ENCODE data around the gene CLNK.

CLNK gene

GRCh38 chr4:10715696-10716095 lies 31.1 kb upstream of the CLNK start:
- TF ChIP-seq YY1 (IDR thresholded peaks at IDR 0.05; ENCODE audit: insufficient read depth, insufficient read length) (no peak), SUZ12 (IDR thresholded peaks at IDR 0.05; ENCODE audit: extremely low read depth, insufficient read depth, insufficient read length) (no peak), ZNF274 (IDR thresholded peaks at IDR 0.05; ENCODE audit: low read depth, low read length) (no peak)
- Histone ChIP-seq H3K36me3 (ENCODE audit: insufficient read depth, insufficient read length, low read length) (no peaks in the 10 kb centered on the region), H3K27me3 (ENCODE audit: insufficient read depth, insufficient read length) (no peaks in the 10 kb centered on the region), H3K9me3 (ENCODE audit: insufficient read depth, low read length) (peaks cover 14% of the 10 kb centered on the region), H3K9ac (ENCODE audit: insufficient read length, low read depth) (no peak overlapping the region), H3K4me3 (ENCODE audit: insufficient read length, low read depth) (no peak overlapping the region), H3K4me1 (ENCODE audit: insufficient read depth, insufficient read length) (no peaks in the 10 kb centered on the region)
- peak; percentile 9 for DNase-seq (ENCODE audit: low read depth, low spot score)

GRCh38 chr4:10715135-10715534 lies 30.6 kb upstream of the CLNK start:
- no peaks in the 10 kb centered on the region for H3K36me3 ChIP-seq (ENCODE audit: insufficient read depth, insufficient read length, low read length)
- H3K4me1 ChIP-seq (ENCODE audit: insufficient read depth, insufficient read length): no peaks in the 10 kb centered on the region
- TF ChIP-seq SUZ12 (IDR thresholded peaks at IDR 0.05; ENCODE audit: extremely low read depth, insufficient read depth, insufficient read length) (no peak), ZNF274 (IDR thresholded peaks at IDR 0.05; ENCODE audit: low read depth, low read length) (no peak), YY1 (IDR thresholded peaks at IDR 0.05; ENCODE audit: insufficient read depth, insufficient read length) (no peak)
- no peak overlapping the region for H3K4me3 ChIP-seq (ENCODE audit: insufficient read length, low read depth)
- H3K9ac ChIP-seq (ENCODE audit: insufficient read length, low read depth): no peak overlapping the region
- H3K9me3 ChIP-seq (ENCODE audit: insufficient read depth, low read length): peaks cover 14% of the 10 kb centered on the region
- H3K27me3 ChIP-seq (ENCODE audit: insufficient read depth, insufficient read length): no peaks in the 10 kb centered on the region
- DNase-seq (ENCODE audit: low read depth, low spot score): no peak

- Histone ChIP-seq H3K4me3 (ENCODE audit: insufficient read length, low read depth) (no peak overlapping the region), H3K9ac (ENCODE audit: insufficient read length, low read depth) (no peak overlapping the region), H3K36me3 (ENCODE audit: insufficient read depth, insufficient read length, low read length) (no peaks in the 10 kb centered on the region), H3K27me3 (ENCODE audit: insufficient read depth, insufficient read length) (no peaks in the 10 kb centered on the region), H3K4me1 (ENCODE audit: insufficient read depth, insufficient read length) (no peaks in the 10 kb centered on the region), H3K9me3 (ENCODE audit: insufficient read depth, low read length) (peaks cover 14% of the 10 kb centered on the region)
- TF ChIP-seq YY1 (IDR thresholded peaks at IDR 0.05; ENCODE audit: insufficient read depth, insufficient read length) (no peak), ZNF274 (IDR thresholded peaks at IDR 0.05; ENCODE audit: low read depth, low read length) (no peak), SUZ12 (IDR thresholded peaks at IDR 0.05; ENCODE audit: extremely low read depth, insufficient read depth, insufficient read length) (no peak)
- DNase-seq (ENCODE audit: low read depth, low spot score): no peak
Observed at GRCh38 chr4:10713591-10713990, 29.0 kb upstream of the CLNK start.

DNA sequence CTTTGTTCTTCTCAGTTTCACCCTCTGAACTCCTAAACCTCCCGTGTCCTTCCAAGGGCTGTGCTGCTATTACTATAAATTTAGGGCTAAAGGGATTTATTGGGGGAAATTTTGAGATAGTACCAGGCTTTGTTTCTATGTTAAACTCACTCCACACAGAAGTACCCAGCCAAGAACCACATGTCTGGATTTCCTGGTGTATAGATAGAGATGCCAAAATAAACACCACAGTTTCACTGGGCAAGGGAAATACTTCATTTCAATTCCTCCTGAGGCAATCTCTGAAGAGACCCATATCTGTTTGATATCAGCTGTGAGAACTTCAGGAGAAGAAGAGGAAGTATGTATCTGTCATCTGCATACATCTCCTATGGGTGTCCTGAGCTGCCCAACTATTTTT lies 21.7 kb upstream of the CLNK start:
- no peak for DNase-seq (ENCODE audit: low read depth, low spot score)
- no peaks in the 10 kb centered on the region for H3K36me3 ChIP-seq (ENCODE audit: insufficient read depth, insufficient read length, low read length)
- H3K4me1 ChIP-seq (ENCODE audit: insufficient read depth, insufficient read length): no peaks in the 10 kb centered on the region
- no peaks in the 10 kb centered on the region for H3K9me3 ChIP-seq (ENCODE audit: insufficient read depth, low read length)
- TF ChIP-seq YY1 (IDR thresholded peaks at IDR 0.05; ENCODE audit: insufficient read depth, insufficient read length): no peak
- no peak for TF ChIP-seq ZNF274 (IDR thresholded peaks at IDR 0.05; ENCODE audit: low read depth, low read length)
- TF ChIP-seq SUZ12 (IDR thresholded peaks at IDR 0.05; ENCODE audit: extremely low read depth, insufficient read depth, insufficient read length): no peak
- no peak overlapping the region for H3K4me3 ChIP-seq (ENCODE audit: insufficient read length, low read depth)
- no peak overlapping the region for H3K9ac ChIP-seq (ENCODE audit: insufficient read length, low read depth)
- no peaks in the 10 kb centered on the region for H3K27me3 ChIP-seq (ENCODE audit: insufficient read depth, insufficient read length)

DNA sequence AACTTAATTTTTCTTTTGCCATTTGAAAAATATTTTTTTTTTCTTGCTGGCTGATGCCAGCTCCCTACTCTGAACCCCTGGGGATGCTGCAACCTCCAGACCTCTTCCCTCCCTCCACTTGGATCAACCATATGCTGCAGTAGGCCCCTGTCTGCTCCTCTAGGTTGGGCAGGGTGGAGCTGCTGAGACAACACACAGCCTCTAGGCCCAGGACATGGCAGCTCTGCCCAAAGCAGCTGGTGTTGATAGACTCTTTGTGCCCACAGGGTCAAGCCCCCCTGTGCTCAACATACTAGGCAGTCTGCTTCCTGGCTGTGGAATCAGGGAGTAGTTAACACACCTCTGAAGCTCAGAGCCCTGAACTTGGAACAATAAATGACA lies 19.9 kb upstream of the CLNK start:
- H3K9ac ChIP-seq (ENCODE audit: insufficient read length, low read depth): no peak overlapping the region
- DNase-seq (ENCODE audit: low read depth, low spot score): no peak
- TF ChIP-seq YY1 (IDR thresholded peaks at IDR 0.05; ENCODE audit: insufficient read depth, insufficient read length): no peak
- TF ChIP-seq ZNF274 (IDR thresholded peaks at IDR 0.05; ENCODE audit: low read depth, low read length): no peak
- TF ChIP-seq SUZ12 (IDR thresholded peaks at IDR 0.05; ENCODE audit: extremely low read depth, insufficient read depth, insufficient read length): no peak
- no peaks in the 10 kb centered on the region for H3K4me1 ChIP-seq (ENCODE audit: insufficient read depth, insufficient read length)
- H3K4me3 ChIP-seq (ENCODE audit: insufficient read length, low read depth): no peak overlapping the region
- H3K36me3 ChIP-seq (ENCODE audit: insufficient read depth, insufficient read length, low read length): no peaks in the 10 kb centered on the region
- no peaks in the 10 kb centered on the region for H3K9me3 ChIP-seq (ENCODE audit: insufficient read depth, low read length)
- H3K27me3 ChIP-seq (ENCODE audit: insufficient read depth, insufficient read length): no peaks in the 10 kb centered on the region

DNA sequence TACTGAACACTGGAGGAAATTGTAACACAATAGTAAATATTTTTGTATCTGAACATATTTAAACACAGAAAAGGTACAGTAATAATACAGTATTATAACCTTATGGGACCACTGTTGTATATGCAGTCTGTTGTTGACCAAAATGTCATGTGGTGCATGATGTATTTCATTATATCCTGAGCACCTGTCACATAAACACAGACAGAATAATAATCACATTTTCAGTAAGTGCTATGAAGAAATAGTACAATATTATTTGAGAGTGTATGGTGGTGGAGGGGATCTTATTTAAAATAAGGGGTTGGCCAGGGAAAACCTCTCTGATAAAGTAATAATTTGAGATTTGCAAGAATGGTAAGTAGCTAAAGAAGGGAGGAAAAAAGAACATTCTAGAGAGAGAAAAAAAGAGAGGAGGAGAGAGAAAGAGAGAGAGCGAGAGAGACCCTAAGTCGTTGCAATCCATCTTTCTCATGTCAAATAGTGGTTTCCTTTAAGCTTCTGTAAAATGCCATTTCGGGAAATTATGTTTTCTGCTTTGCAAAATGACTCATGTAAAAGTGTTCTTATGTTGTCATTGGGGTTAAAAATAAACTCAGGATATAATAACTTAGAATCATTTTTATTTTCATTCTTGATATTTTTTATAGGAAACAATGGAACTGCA lies 19.3 kb upstream of the CLNK start:
- no peaks in the 10 kb centered on the region for H3K27me3 ChIP-seq (ENCODE audit: insufficient read depth, insufficient read length)
- no peak for DNase-seq (ENCODE audit: low read depth, low spot score)
- TF ChIP-seq SUZ12 (IDR thresholded peaks at IDR 0.05; ENCODE audit: extremely low read depth, insufficient read depth, insufficient read length) (no peak), ZNF274 (IDR thresholded peaks at IDR 0.05; ENCODE audit: low read depth, low read length) (no peak), YY1 (IDR thresholded peaks at IDR 0.05; ENCODE audit: insufficient read depth, insufficient read length) (no peak)
- H3K9me3 ChIP-seq (ENCODE audit: insufficient read depth, low read length): no peaks in the 10 kb centered on the region
- no peaks in the 10 kb centered on the region for H3K36me3 ChIP-seq (ENCODE audit: insufficient read depth, insufficient read length, low read length)
- H3K9ac ChIP-seq (ENCODE audit: insufficient read length, low read depth): no peak overlapping the region
- H3K4me3 ChIP-seq (ENCODE audit: insufficient read length, low read depth): no peak overlapping the region
- H3K4me1 ChIP-seq (ENCODE audit: insufficient read depth, insufficient read length): no peaks in the 10 kb centered on the region

DNA sequence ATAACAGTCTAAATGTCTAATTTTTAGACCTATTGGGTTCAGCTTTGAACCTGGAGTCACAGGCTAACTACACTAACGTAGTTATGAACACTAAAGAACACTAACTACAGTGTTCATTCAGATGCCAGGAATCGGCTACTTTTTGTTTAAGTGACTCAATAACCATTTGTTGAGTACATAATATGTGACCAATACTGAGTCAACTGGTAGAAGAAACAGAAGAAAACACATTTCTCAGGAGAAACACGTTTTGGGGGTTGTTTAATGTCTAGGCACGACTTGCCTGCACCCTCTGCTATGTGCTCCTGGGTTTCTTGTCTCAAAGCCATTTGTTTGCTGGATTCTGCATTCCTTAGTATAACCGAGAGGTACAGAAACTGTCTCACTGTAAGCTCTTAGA lies 18.6 kb upstream of the CLNK start:
- H3K27me3 ChIP-seq (ENCODE audit: insufficient read depth, insufficient read length): no peaks in the 10 kb centered on the region
- H3K4me1 ChIP-seq (ENCODE audit: insufficient read depth, insufficient read length): no peaks in the 10 kb centered on the region
- no peaks in the 10 kb centered on the region for H3K9me3 ChIP-seq (ENCODE audit: insufficient read depth, low read length)
- no peaks in the 10 kb centered on the region for H3K36me3 ChIP-seq (ENCODE audit: insufficient read depth, insufficient read length, low read length)
- no peak overlapping the region for H3K4me3 ChIP-seq (ENCODE audit: insufficient read length, low read depth)
- DNase-seq (ENCODE audit: low read depth, low spot score): no peak
- H3K9ac ChIP-seq (ENCODE audit: insufficient read length, low read depth): no peak overlapping the region
- TF ChIP-seq ZNF274 (IDR thresholded peaks at IDR 0.05; ENCODE audit: low read depth, low read length) (no peak), SUZ12 (IDR thresholded peaks at IDR 0.05; ENCODE audit: extremely low read depth, insufficient read depth, insufficient read length) (no peak), YY1 (IDR thresholded peaks at IDR 0.05; ENCODE audit: insufficient read depth, insufficient read length) (no peak)
